Activated CD8-positive, alpha-beta memory T cell treated with anti-CD3 and anti-CD28 coated beads, Interleukin-2, amount 50 U/mL, for 1 hour (primary cell): ENCODE data around the gene COPS7A.

ENCODE experiments used
- DNase-seq: peaks from one replicate; pipeline ENCODE4 v3.0.0-alpha.2; 2020; ENCODE audit errors: extremely low read depth

COPS7A gene

GRCh38 chr12:6723607-6724408, at the start of gene COPS7A:
TSS of gene COPS7A (plus strand) at chr12:6724046. CDS start at chr12:6724657, 611 bp downstream.
- peak; percentile 90 for DNase-seq

- DNase-seq, result no peak
These were observed 46.9 kb upstream of the COPS7A start for GRCh38 chr12:6676962-6677361.

GRCh38 chr12:6684609-6685008, 39.2 kb upstream of the COPS7A start:
- DNase-seq, result no peak

GRCh38 chr12:6685814-6686213, 38.0 kb upstream of the COPS7A start:
- no peak for DNase-seq

GRCh38 chr12:6688543-6688998, 35.3 kb upstream of the COPS7A start:
- DNase-seq, result no peak

- DNase-seq, result peak; percentile 91
These were observed 34.6 kb upstream of the COPS7A start, which contains the start of gene ZNF384 for GRCh38 chr12:6688999-6689882. TSS of gene ZNF384 (minus strand) at chr12:6689375. CDS start at chr12:6679520, 9,855 bp downstream.

- DNase-seq, result no peak
These were observed 32.4 kb upstream of the COPS7A start for GRCh38 chr12:6691473-6691872.

- no peak for DNase-seq
These were observed 31.0 kb upstream of the COPS7A start for GRCh38 chr12:6692888-6693287.

- no peak for DNase-seq
These were observed 30.0 kb upstream of the COPS7A start for GRCh38 chr12:6693832-6694355.

- DNase-seq, result no peak
These were observed 29.1 kb upstream of the COPS7A start for GRCh38 chr12:6694701-6695100.

- DNase-seq, result no peak
These were observed 28.4 kb upstream of the COPS7A start for GRCh38 chr12:6695313-6696045.

- DNase-seq, result no peak
These were observed 26.9 kb upstream of the COPS7A start for GRCh38 chr12:6696690-6697583.

GRCh38 chr12:6697584-6698351, 26.1 kb upstream of the COPS7A start:
- no peak for DNase-seq

- DNase-seq, result no peak
These were observed 25.3 kb upstream of the COPS7A start for GRCh38 chr12:6698352-6699046.

GRCh38 chr12:6699259-6699988, 24.4 kb upstream of the COPS7A start:
- no peak for DNase-seq

- DNase-seq, result no peak
These were observed 23.7 kb upstream of the COPS7A start for GRCh38 chr12:6699989-6700645.

- no peak for DNase-seq
These were observed 23.2 kb upstream of the COPS7A start, which contains the start of gene PIANP for GRCh38 chr12:6700646-6701051. TSS of gene PIANP (minus strand) at chr12:6700815. CDS start at chr12:6698061, 2,754 bp downstream.
